Astrocyte (in vitro differentiated cells and primary cell): ENCODE results near the gene ADNP. TPM values are rescaled to one million over a fixed set of nuclear protein-coding genes. Genes with fewer than 3 reads are reported as not detected.

Experiments used
- DNase-seq: peaks from one replicate; pipeline ENCODE4 v3.0.0-alpha.2; 2010; ENCODE audit warnings: low read depth
- FAIRE-seq: peaks from 2 replicates; lab custom pipeline; 2011; peaks lifted over from hg19 to GRCh38; lab: Jason Lieb, UNC
- H2AFZ ChIP-seq: 2 replicates; pipeline ENCODE4 v1.6.0; 2012; ENCODE audit warnings: low read depth, low read length, inconsistent platforms
- H3K27ac ChIP-seq: 2 replicates; pipeline ENCODE4 v1.5.1; 2011; ENCODE audit warnings: low read depth, low read length, inconsistent platforms
- H3K27me3 ChIP-seq: 2 replicates; pipeline ENCODE4 v1.6.0; 2011; ENCODE audit warnings: low read length, inconsistent platforms; ENCODE audit not compliant: insufficient read depth
- H3K36me3 ChIP-seq: 2 replicates; pipeline ENCODE4 v1.5.1; 2011; ENCODE audit warnings: low read length, inconsistent platforms; ENCODE audit not compliant: insufficient read depth
- H3K4me1 ChIP-seq: 2 replicates; pipeline ENCODE4 v1.5.1; 2011; ENCODE audit warnings: low read length, inconsistent platforms; ENCODE audit not compliant: insufficient read depth
- H3K4me2 ChIP-seq: 2 replicates; pipeline ENCODE4 v1.6.0; 2012; ENCODE audit warnings: low read length, inconsistent platforms
- H3K4me3 ChIP-seq: 2 replicates; pipeline ENCODE4 v1.5.1; 2011; ENCODE audit warnings: low read depth, mild to moderate bottlenecking, low read length, inconsistent platforms; ENCODE audit not compliant: insufficient read depth
- H3K79me2 ChIP-seq: 2 replicates; pipeline ENCODE4 v1.6.0; 2012; ENCODE audit warnings: mild to moderate bottlenecking, low read length, inconsistent platforms; ENCODE audit not compliant: insufficient read depth
- H3K9ac ChIP-seq: 2 replicates; pipeline ENCODE4 v1.6.0; 2012; ENCODE audit warnings: mild to moderate bottlenecking, low read length, inconsistent platforms
- H3K9me3 ChIP-seq: 2 replicates; pipeline ENCODE4 v1.5.1; 2012; ENCODE audit warnings: low read depth, mild to moderate bottlenecking, low read length, inconsistent platforms; ENCODE audit not compliant: insufficient read depth
- H4K20me1 ChIP-seq: 2 replicates; pipeline ENCODE4 v1.6.0; 2012; ENCODE audit warnings: low read length, inconsistent platforms; ENCODE audit not compliant: insufficient read depth
- H3K27ac Mint-ChIP-seq: one replicate; pipeline ENCODE4 v1.8.0; 2021; ENCODE audit warnings: mild to moderate bottlenecking, mixed read lengths; ENCODE audit not compliant: unreplicated experiment
- H3K27me3 Mint-ChIP-seq: one replicate; pipeline ENCODE4 v1.8.0; 2021; ENCODE audit warnings: low read depth, mixed read lengths; ENCODE audit not compliant: unreplicated experiment
- H3K36me3 Mint-ChIP-seq: one replicate; pipeline ENCODE4 v1.8.0; 2021; ENCODE audit warnings: low read depth, mixed read lengths; ENCODE audit not compliant: unreplicated experiment
- H3K4me1 Mint-ChIP-seq: one replicate; pipeline ENCODE4 v1.8.0; 2021; ENCODE audit warnings: low read depth, mixed read lengths; ENCODE audit not compliant: unreplicated experiment
- H3K4me3 Mint-ChIP-seq: one replicate; pipeline ENCODE4 v1.8.0; 2021; ENCODE audit warnings: mild to moderate bottlenecking, moderate library complexity, mixed read lengths; ENCODE audit not compliant: unreplicated experiment
- H3K9me3 Mint-ChIP-seq: one replicate; pipeline ENCODE4 v1.8.0; 2021; ENCODE audit warnings: mild to moderate bottlenecking, mixed read lengths; ENCODE audit not compliant: unreplicated experiment
- CTCF ChIP-seq: IDR thresholded peaks from 2 replicates; pipeline ENCODE4 v1.5.1; 2011; ENCODE audit warnings: low read depth, mild to moderate bottlenecking, inconsistent platforms, low read length, moderate library complexity; ENCODE audit not compliant: insufficient read depth
- EZH2 ChIP-seq: IDR thresholded peaks from 2 replicates; pipeline ENCODE4 v1.6.1; 2012; ENCODE audit warnings: mild to moderate bottlenecking, low read length, inconsistent platforms; ENCODE audit not compliant: insufficient read depth
- total RNA-seq: library from RNA; stranded (reverse); gene quantifications from 2 replicates; pipeline ENCODE4 v1.2.1, GENCODE V29; 2021

Gene ADNP
- total RNA-seq, 1 donor from 2014 or later, result 72.1 TPM

GRCh38 chr20:50918403-50918802 lies 12.8 kb downstream of the ADNP start:
- Mint-ChIP-seq H3K27me3 (no peaks in the 10 kb centered on the region), H3K4me3 (peak overlapping the region; percentile 40), H3K4me1 (peaks cover 48% of the 10 kb centered on the region), H3K9me3 (no peaks in the 10 kb centered on the region), H3K36me3 (peaks cover 14% of the 10 kb centered on the region), H3K27ac (no peak overlapping the region)
- H4K20me1 ChIP-seq, result peaks cover 100% of the 10 kb centered on the region
- H3K27me3 ChIP-seq, result no peaks in the 10 kb centered on the region
- TF ChIP-seq EZH2 (no peak), CTCF (no peak)
- H3K4me1 ChIP-seq, result peaks cover 30% of the 10 kb centered on the region
- peaks cover 3% of the 10 kb centered on the region for H3K36me3 ChIP-seq
- H2AFZ ChIP-seq, result no peak overlapping the region
- DNase-seq, result peak; percentile 55
- no peak overlapping the region for H3K4me2 ChIP-seq
- peaks cover 100% of the 10 kb centered on the region for H3K79me2 ChIP-seq
- H3K9me3 ChIP-seq, result no peaks in the 10 kb centered on the region
- no peak for FAIRE-seq
- no peak overlapping the region for H3K27ac ChIP-seq
- H3K9ac ChIP-seq, result no peak overlapping the region
- no peak overlapping the region for H3K4me3 ChIP-seq

GRCh38 chr20:50916934-50917333 lies 14.3 kb downstream of the ADNP start:
- H3K9me3 ChIP-seq, result no peaks in the 10 kb centered on the region
- no peaks in the 10 kb centered on the region for H3K27me3 ChIP-seq
- peaks cover 3% of the 10 kb centered on the region for H3K36me3 ChIP-seq
- H3K4me3 ChIP-seq, result no peak overlapping the region
- peaks cover 100% of the 10 kb centered on the region for H3K79me2 ChIP-seq
- no peak overlapping the region for H2AFZ ChIP-seq
- no peak overlapping the region for H3K4me3 Mint-ChIP-seq
- H3K9ac ChIP-seq, result no peak overlapping the region
- no peak overlapping the region for H3K27ac ChIP-seq
- H3K27me3 Mint-ChIP-seq, result no peaks in the 10 kb centered on the region
- no peak overlapping the region for H3K4me2 ChIP-seq
- no peak for FAIRE-seq
- H3K4me1 Mint-ChIP-seq, result peaks cover 53% of the 10 kb centered on the region
- H3K36me3 Mint-ChIP-seq, result peaks cover 8% of the 10 kb centered on the region
- H3K27ac Mint-ChIP-seq, result no peak overlapping the region
- no peaks in the 10 kb centered on the region for H3K9me3 Mint-ChIP-seq
- H4K20me1 ChIP-seq, result peaks cover 100% of the 10 kb centered on the region
- DNase-seq, result no peak
- no peak for TF ChIP-seq CTCF
- peaks cover 31% of the 10 kb centered on the region for H3K4me1 ChIP-seq

- no peaks in the 10 kb centered on the region for H3K9me3 ChIP-seq
- peaks cover 100% of the 10 kb centered on the region for H3K79me2 ChIP-seq
- DNase-seq (peak; percentile 36), FAIRE-seq (no peak)
- peaks cover 59% of the 10 kb centered on the region for H3K4me1 Mint-ChIP-seq
- peak overlapping the region; percentile 84 for H3K27ac Mint-ChIP-seq
- no peak overlapping the region for H3K4me3 Mint-ChIP-seq
- H3K27ac ChIP-seq, result peak overlapping the region; percentile 11
- H3K9me3 Mint-ChIP-seq, result no peaks in the 10 kb centered on the region
- H3K4me1 ChIP-seq, result peaks cover 37% of the 10 kb centered on the region
- H3K36me3 Mint-ChIP-seq, result peaks cover 8% of the 10 kb centered on the region
- no peak overlapping the region for H3K4me3 ChIP-seq
- H4K20me1 ChIP-seq, result peaks cover 100% of the 10 kb centered on the region
- no peaks in the 10 kb centered on the region for H3K27me3 Mint-ChIP-seq
- TF ChIP-seq EZH2, result no peak
- TF ChIP-seq CTCF, result no peak
- peaks cover 3% of the 10 kb centered on the region for H3K36me3 ChIP-seq
- no peak overlapping the region for H2AFZ ChIP-seq
- H3K27me3 ChIP-seq, result no peaks in the 10 kb centered on the region
- H3K9ac ChIP-seq, result no peak overlapping the region
- peak overlapping the region; percentile 12 for H3K4me2 ChIP-seq
These were observed 15.0 kb downstream of the ADNP start for GRCh38 chr20:50916257-50916656.
